Endometrium (tissue), 2 donors: Measurements from ENCODE around the gene AJAP1.

ENCODE experiments used
- FAIRE-seq: peaks from 2 replicates; lab custom pipeline; 2012; peaks lifted over from hg19 to GRCh38; lab: Jason Lieb, UNC
- donor health status: control.
- donor health status: control.

Gene AJAP1

GRCh38 chr1:4736254-4736653, 81.8 kb downstream of the AJAP1 start:
- no peak for FAIRE-seq

GRCh38 chr1:4741876-4742423, 87.5 kb downstream of the AJAP1 start:
- no peak for FAIRE-seq

GRCh38 chr1:4743978-4744750, 89.8 kb downstream of the AJAP1 start:
- FAIRE-seq, result no peak

- no peak for FAIRE-seq
These were observed 91.2 kb downstream of the AJAP1 start for GRCh38 chr1:4745560-4745959.

GRCh38 chr1:4749406-4749805, 95.0 kb downstream of the AJAP1 start:
- no peak for FAIRE-seq

GRCh38 chr1:4750177-4750576, 95.8 kb downstream of the AJAP1 start:
- no peak for FAIRE-seq

- no peak for FAIRE-seq
These were observed 97.7 kb downstream of the AJAP1 start for GRCh38 chr1:4752059-4752458.

GRCh38 chr1:4754816-4755215, 100.4 kb downstream of the AJAP1 start:
- no peak for FAIRE-seq

- FAIRE-seq, result no peak
These were observed 101.0 kb downstream of the AJAP1 start for GRCh38 chr1:4755301-4755845.

GRCh38 chr1:4755864-4756504, 101.6 kb downstream of the AJAP1 start:
- FAIRE-seq, result no peak

- FAIRE-seq, result no peak
These were observed 102.6 kb downstream of the AJAP1 start for GRCh38 chr1:4756851-4757580.

- no peak for FAIRE-seq
These were observed 105.3 kb downstream of the AJAP1 start for GRCh38 chr1:4759671-4760070.

GRCh38 chr1:4760088-4760487, 105.7 kb downstream of the AJAP1 start:
- FAIRE-seq, result no peak

GRCh38 chr1:4761324-4761723, 106.9 kb downstream of the AJAP1 start:
- FAIRE-seq, result no peak

GRCh38 chr1:4762146-4762545, 107.7 kb downstream of the AJAP1 start:
- no peak for FAIRE-seq

GRCh38 chr1:4767308-4767707, 112.9 kb downstream of the AJAP1 start:
- FAIRE-seq, result no peak

- FAIRE-seq, result no peak
These were observed 114.1 kb downstream of the AJAP1 start for GRCh38 chr1:4768553-4768952.

- no peak for FAIRE-seq
These were observed 115.3 kb downstream of the AJAP1 start for GRCh38 chr1:4769516-4770280.

GRCh38 chr1:4770713-4771112, 116.3 kb downstream of the AJAP1 start:
- no peak for FAIRE-seq

GRCh38 chr1:4771267-4771666, 116.9 kb downstream of the AJAP1 start:
- no peak for FAIRE-seq

- FAIRE-seq, result no peak
These were observed 117.3 kb downstream of the AJAP1 start for GRCh38 chr1:4771721-4772120.
